Stimulated activated memory B cell treated with anti-CD40 and anti-IgM and Interleukin-4, amounts not matched to agents 10 μg/mL and 1 μg/mL and 100 μg/mL, for 72 hours (primary cell): ENCODE data around the gene PHF14.

Experiments used
- ATAC-seq: fragments of 150-1000 bp; cut with Tn5 transposase; 2 replicates; pipeline ENCODE4 v1.10.0; 2021
- H3K27ac Mint-ChIP-seq: one replicate; pipeline ENCODE4 v1.8.0; 2022; ENCODE audit warnings: mild to moderate bottlenecking, mixed read lengths
- H3K27me3 Mint-ChIP-seq: one replicate; pipeline ENCODE4 v1.8.0; 2022; ENCODE audit warnings: mixed read lengths
- H3K36me3 Mint-ChIP-seq: one replicate; pipeline ENCODE4 v1.8.0; 2022; ENCODE audit warnings: mixed read lengths
- H3K4me1 Mint-ChIP-seq: one replicate; pipeline ENCODE4 v1.8.0; 2022; ENCODE audit warnings: mixed read lengths
- H3K4me3 Mint-ChIP-seq: one replicate; pipeline ENCODE4 v1.8.0; 2022; ENCODE audit warnings: mild to moderate bottlenecking, moderate library complexity, mixed read lengths
- H3K9me3 Mint-ChIP-seq: one replicate; pipeline ENCODE4 v1.8.0; 2022; ENCODE audit warnings: mixed read lengths

The PHF14 gene

DNA sequence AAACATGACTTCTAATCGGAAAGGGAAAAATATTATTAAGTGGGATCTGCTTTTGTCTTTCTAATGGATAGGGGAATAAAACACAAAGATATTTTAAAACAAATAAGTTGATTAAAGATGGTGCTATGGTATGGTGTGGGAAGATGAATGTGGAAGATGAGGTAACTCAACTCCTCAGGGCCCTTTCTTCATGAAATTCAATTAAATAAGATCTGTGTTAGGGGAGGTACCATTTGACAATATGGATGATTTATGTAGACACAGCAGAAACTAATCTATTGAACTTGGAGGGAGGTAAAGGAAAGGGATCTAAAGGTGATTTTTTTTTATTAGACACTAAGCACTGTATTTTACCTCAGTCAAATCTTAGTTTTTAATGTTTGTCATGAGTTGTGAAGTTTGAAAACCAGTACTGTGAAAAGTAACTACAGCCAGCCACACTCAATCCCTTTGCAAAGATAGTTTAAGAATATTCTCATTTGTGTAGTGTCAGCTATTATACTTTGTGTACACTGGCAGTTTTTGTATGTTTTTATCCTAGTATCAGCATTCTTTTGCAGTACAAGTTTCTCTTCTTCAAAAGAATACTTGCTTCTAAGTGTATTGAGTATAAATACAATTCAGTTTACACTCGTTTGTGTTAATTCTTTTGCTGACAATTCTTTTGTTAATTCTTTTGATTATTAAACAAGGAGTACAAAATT, 151.3 kb downstream of the PHF14 start:
- no peaks in the 10 kb centered on the region for H3K27me3 Mint-ChIP-seq
- peaks cover 42% of the 10 kb centered on the region for H3K36me3 Mint-ChIP-seq
- no peaks in the 10 kb centered on the region for H3K9me3 Mint-ChIP-seq
- H3K4me1 Mint-ChIP-seq, result peaks cover 27% of the 10 kb centered on the region
- H3K27ac Mint-ChIP-seq, result no peak overlapping the region
- no peak overlapping the region for H3K4me3 Mint-ChIP-seq
- no peak for ATAC-seq

DNA sequence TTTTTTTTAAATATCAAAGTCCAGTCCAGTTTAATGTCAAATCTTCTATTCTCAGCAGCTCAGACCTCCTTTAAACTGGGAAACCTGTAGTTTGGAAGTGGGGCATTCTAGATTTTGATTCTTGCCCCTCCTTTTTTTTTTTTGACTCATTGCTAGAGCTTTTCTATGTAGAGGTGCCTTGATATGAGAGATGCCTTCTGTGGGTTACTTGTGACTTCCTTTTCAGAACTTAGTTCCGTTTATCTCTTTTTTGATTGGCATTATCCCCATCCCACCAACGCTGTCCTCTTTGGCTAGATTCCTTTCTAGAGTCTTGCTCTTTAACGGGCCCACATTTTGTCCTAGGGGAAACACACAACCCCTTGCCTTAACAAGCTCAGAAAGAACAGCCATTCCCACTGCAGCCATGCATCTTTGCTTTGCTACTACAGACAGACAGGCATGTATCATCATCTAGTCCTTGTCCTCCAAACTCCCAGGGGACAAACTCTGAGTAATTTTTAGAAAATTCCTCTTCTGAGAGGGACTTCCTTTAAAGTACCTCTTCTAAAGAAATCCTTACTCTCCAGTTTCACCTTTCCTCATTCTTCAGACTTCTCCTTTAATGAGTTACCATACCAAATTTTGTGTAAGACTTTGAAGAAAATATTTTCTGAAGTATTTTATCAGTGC, 153.6 kb downstream of the PHF14 start:
- ATAC-seq, result no peak
- Mint-ChIP-seq H3K4me1 (peaks cover 27% of the 10 kb centered on the region), H3K9me3 (no peaks in the 10 kb centered on the region), H3K27me3 (no peaks in the 10 kb centered on the region), H3K36me3 (peaks cover 50% of the 10 kb centered on the region), H3K4me3 (no peak overlapping the region), H3K27ac (peak overlapping the region; percentile 8)

DNA sequence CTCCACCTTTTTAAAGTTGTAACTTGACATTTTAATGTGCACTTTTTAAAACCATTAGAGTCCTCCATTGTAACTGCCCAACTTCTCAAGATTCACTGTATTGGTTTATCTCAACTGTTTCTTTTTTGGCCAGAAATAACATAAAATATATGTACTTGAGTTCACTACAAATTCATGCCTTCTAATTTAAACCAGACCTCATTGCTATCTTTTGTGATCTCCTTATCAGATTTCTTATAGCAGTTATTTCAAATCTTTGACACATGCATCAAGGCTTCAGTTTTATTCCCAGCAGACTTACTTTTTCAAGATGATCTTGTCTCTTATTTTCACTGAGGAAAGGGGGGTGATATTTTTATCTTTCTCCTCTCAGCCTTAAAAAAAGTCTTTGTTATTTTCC, 154.3 kb downstream of the PHF14 start:
- Mint-ChIP-seq H3K27ac (peak overlapping the region; percentile 8), H3K4me1 (peaks cover 27% of the 10 kb centered on the region), H3K4me3 (no peak overlapping the region), H3K9me3 (no peaks in the 10 kb centered on the region), H3K27me3 (no peaks in the 10 kb centered on the region), H3K36me3 (peaks cover 46% of the 10 kb centered on the region)
- ATAC-seq, result no peak

DNA sequence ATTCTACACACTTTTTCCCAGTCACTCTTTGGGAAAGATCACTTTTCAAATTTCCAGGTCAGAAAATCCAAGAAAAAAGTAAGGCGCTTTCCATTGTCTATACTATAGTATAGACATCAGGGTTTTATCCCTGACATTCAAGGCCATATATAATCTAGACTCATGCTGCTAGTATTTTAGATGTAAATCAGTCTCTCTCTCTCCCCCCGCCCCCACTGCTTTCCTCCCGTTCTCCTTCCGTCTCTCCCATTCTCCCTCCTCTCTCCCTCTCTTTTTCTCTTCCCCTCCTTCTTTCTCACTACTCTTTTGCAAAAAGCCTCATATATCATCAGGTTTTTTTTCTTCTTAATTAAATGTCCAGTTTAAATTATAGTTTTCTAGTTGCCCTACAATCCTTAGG, 154.8 kb downstream of the PHF14 start:
- H3K27me3 Mint-ChIP-seq, result no peaks in the 10 kb centered on the region
- no peak overlapping the region for H3K4me3 Mint-ChIP-seq
- H3K9me3 Mint-ChIP-seq, result no peaks in the 10 kb centered on the region
- H3K27ac Mint-ChIP-seq, result no peak overlapping the region
- H3K36me3 Mint-ChIP-seq, result peaks cover 46% of the 10 kb centered on the region
- H3K4me1 Mint-ChIP-seq, result peaks cover 27% of the 10 kb centered on the region
- ATAC-seq, result no peak

DNA sequence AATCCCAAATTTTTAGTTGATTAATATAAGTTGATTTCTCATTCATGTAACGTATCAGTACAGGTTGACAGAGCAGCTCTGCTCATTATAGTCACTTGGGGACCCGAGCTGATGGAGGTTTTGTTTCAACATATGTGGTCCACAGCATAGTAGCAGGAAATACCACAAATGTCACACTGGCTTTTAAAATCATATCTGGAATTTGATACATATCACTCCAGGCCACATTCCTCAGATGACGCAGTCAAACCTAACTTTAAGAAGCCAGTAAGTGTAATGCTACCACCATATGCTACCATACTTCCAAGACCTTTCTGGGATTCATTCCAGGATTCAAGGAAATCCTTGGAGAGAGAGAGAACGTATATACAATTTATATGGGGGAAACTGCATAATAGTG, 156.3 kb downstream of the PHF14 start:
- Mint-ChIP-seq H3K4me3 (no peak overlapping the region), H3K9me3 (no peaks in the 10 kb centered on the region), H3K27ac (no peak overlapping the region), H3K36me3 (peaks cover 55% of the 10 kb centered on the region), H3K4me1 (peaks cover 27% of the 10 kb centered on the region), H3K27me3 (no peaks in the 10 kb centered on the region)
- ATAC-seq, result no peak

DNA sequence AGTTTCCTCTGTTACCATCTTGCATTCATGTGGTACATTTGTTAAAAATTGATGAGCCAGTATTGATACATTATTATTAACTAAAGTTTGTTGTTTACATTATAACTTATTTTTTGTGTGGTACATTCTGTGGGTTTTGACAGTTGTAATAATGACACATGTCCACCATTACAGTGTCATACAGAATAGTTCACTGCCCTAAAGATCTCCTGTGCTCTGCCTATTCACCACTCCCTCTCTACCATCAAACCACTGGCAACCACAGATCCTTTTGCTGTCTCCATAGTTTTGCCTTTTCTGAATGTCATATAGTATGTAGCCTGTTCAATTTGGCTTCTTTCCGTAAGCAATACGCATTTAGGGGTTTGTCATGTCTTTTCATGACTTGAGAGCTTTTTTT, 156.9 kb downstream of the PHF14 start:
- Mint-ChIP-seq H3K36me3 (peaks cover 57% of the 10 kb centered on the region), H3K9me3 (no peaks in the 10 kb centered on the region), H3K27me3 (no peaks in the 10 kb centered on the region), H3K4me3 (no peak overlapping the region), H3K27ac (no peak overlapping the region), H3K4me1 (peaks cover 27% of the 10 kb centered on the region)
- no peak for ATAC-seq

DNA sequence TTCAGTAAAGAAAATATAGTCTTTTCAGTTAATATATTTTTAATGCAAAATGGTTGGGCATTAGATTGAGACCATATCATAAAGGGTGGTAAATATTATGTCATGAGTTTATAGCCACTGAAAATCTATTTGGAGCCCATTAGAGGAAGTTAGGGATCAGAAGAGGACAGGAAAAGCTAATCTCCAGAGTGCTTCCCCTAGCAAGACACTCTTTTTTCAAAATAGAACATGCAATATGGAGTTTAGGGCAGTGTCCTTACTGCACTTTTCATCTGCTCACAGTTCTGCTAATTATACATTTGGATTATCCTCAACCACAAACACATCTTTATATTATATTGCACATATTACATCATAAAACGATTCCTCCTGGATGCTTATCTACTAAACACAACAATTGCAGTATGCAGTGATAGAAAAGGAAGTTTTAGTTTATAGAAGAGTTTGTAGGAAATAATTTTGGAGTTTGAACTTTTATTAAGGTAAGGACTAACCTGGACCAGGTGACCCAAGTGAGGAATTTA, 159.8 kb downstream of the PHF14 start:
- H3K9me3 Mint-ChIP-seq, result no peaks in the 10 kb centered on the region
- ATAC-seq, result no peak
- H3K4me1 Mint-ChIP-seq, result peaks cover 4% of the 10 kb centered on the region
- peaks cover 39% of the 10 kb centered on the region for H3K36me3 Mint-ChIP-seq
- no peak overlapping the region for H3K27ac Mint-ChIP-seq
- no peak overlapping the region for H3K4me3 Mint-ChIP-seq
- no peaks in the 10 kb centered on the region for H3K27me3 Mint-ChIP-seq

DNA sequence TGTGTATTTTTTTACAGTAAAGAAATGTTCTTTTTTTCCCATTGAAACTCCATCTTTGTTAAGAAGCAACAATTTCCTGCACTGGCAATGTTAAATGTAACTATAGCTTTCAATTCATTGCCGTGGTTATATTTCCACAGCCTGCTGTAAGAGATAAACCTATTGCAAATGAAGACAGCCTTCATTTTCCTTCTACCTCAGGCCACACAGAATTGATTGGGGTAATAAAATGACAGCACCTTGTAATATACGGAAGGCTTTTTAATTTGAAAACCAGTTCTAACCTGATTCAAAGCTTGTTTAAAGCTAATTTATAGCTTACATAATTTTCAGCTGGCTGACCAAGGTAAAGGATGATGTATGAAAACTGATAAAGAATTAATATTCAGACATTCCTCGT, 161.9 kb downstream of the PHF14 start:
- Mint-ChIP-seq H3K9me3 (no peaks in the 10 kb centered on the region), H3K4me3 (no peak overlapping the region), H3K4me1 (peaks cover 6% of the 10 kb centered on the region), H3K27me3 (no peaks in the 10 kb centered on the region), H3K36me3 (peaks cover 33% of the 10 kb centered on the region), H3K27ac (no peak overlapping the region)
- no peak for ATAC-seq

DNA sequence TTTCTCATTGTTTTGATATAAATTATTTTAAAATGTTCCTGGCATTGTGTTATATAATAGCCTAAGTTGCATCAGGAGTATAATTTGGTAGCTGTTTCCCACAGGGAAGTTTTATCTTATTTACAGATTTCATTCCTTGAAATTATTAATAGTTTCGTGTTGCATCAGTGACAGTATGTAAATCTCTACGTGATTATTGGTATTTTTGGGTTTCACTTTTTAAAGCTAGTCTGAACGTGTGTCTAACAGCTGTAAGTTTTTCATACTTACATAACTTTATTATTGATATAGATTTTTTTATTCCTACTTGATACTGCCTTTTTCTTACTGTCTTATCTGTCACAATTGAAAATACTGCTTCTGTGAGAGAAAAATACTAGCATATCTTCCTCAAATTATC, 167.9 kb downstream of the PHF14 start:
- peaks cover 22% of the 10 kb centered on the region for H3K36me3 Mint-ChIP-seq
- H3K4me3 Mint-ChIP-seq, result no peak overlapping the region
- H3K9me3 Mint-ChIP-seq, result no peaks in the 10 kb centered on the region
- ATAC-seq, result no peak
- H3K4me1 Mint-ChIP-seq, result peaks cover 6% of the 10 kb centered on the region
- no peaks in the 10 kb centered on the region for H3K27me3 Mint-ChIP-seq
- H3K27ac Mint-ChIP-seq, result no peak overlapping the region

DNA sequence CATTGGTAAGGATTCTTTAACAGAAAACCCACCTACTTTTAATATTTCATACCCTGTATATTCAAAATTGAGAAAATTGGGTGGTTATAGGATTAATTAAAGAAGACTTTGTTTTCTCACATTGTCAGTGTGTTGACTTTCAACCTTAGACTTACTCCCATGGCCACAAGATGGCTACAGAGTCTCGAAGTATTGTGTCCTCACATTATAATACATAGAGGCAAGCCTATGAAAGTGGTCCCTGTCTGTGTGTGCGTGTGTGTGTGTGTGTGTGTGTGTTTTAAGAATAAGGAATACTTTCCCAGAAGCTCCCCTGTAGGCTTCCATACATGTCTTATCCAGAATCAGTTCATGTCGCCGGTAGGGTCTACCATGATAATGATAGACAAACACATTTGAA, 180.0 kb downstream of the PHF14 start:
- Mint-ChIP-seq H3K4me3 (no peak overlapping the region), H3K36me3 (peaks cover 18% of the 10 kb centered on the region), H3K9me3 (no peaks in the 10 kb centered on the region), H3K27ac (no peak overlapping the region), H3K4me1 (no peaks in the 10 kb centered on the region), H3K27me3 (no peaks in the 10 kb centered on the region)
- ATAC-seq, result no peak

DNA sequence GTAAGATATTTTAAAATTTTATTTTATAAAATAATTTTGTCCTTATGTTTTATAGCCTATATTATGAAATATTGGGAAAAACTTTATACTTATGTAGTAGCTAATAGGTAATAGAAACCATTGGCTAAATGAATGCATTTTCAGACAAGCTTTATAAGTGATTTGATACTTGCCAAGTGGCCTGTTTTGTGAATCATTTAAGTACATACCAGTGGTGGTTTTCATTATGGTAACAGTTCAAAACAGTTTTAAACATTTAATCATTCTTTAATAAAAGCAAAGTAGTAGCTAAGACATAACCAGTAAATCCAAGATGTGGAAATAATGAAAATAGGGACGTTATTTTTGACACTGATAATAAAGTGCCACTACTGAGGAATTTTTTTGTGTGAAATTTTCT, 182.2 kb downstream of the PHF14 start:
- Mint-ChIP-seq H3K4me3 (no peak overlapping the region), H3K9me3 (no peaks in the 10 kb centered on the region), H3K27ac (no peak overlapping the region), H3K27me3 (no peaks in the 10 kb centered on the region), H3K4me1 (no peaks in the 10 kb centered on the region), H3K36me3 (peaks cover 10% of the 10 kb centered on the region)
- ATAC-seq, result no peak

DNA sequence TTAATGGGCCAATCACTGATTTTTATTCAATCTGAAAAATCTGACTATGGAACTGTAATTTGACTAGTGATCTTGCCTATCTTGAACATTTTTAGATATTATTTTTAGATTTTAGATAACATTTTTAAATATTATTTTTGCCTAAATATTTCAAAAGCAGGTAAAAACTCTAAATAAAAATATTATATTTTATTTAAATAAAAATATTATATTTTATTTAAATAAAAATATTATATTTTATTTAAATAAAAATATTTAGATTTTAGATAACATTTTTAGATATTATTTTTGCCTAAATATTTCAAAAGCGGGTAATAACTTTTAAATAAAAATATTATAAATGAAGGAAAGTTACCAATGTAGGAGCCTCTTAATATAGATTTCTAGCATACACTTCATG, 187.8 kb downstream of the PHF14 start:
- Mint-ChIP-seq H3K27ac (no peak overlapping the region), H3K36me3 (peaks cover 5% of the 10 kb centered on the region), H3K27me3 (no peaks in the 10 kb centered on the region), H3K4me3 (no peak overlapping the region), H3K4me1 (no peaks in the 10 kb centered on the region), H3K9me3 (no peaks in the 10 kb centered on the region)
- no peak for ATAC-seq

DNA sequence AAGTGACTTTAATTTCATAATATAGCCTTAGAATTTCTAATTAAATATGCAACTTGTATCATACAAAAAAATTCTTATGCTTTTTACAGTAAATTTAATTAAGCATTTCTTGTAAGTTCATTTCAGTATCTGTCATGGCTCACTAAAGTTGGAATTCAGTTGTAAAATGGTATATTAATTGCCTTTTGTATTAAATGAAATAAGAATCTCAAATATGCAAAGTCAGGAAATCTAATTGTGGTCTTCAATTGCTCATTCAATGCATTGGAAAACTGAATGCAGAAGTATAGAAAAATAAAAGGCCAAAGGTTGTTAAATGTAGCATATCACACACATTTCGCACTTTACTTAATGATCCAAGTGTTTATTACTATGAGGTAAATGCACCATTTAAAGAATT, 189.5 kb downstream of the PHF14 start:
- Mint-ChIP-seq H3K27me3 (no peaks in the 10 kb centered on the region), H3K9me3 (no peaks in the 10 kb centered on the region), H3K4me1 (no peaks in the 10 kb centered on the region), H3K4me3 (no peak overlapping the region), H3K36me3 (peaks cover 5% of the 10 kb centered on the region), H3K27ac (no peak overlapping the region)
- ATAC-seq, result no peak

DNA sequence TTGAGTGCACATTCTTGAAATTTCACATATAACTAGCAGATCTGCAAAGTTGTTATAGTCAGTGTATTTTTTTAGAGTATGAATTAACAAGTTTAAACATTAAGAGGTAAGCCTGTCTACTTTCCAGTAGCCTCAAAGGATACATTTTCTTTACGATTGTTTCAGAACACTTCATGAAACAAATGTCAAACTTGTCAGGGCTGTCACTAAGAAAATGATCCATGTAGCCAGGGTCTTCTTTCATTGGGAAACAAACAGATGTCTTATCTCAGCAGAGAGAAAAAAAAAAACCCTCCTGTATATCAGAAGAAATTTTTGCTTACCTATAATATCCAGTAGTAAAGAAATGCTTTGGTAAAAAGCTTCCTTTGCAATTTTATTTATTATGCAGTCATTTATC, 192.4 kb downstream of the PHF14 start:
- H3K4me1 Mint-ChIP-seq, result no peaks in the 10 kb centered on the region
- H3K9me3 Mint-ChIP-seq, result no peaks in the 10 kb centered on the region
- H3K27me3 Mint-ChIP-seq, result no peaks in the 10 kb centered on the region
- no peak overlapping the region for H3K27ac Mint-ChIP-seq
- H3K36me3 Mint-ChIP-seq, result peaks cover 5% of the 10 kb centered on the region
- no peak overlapping the region for H3K4me3 Mint-ChIP-seq
- ATAC-seq, result no peak

DNA sequence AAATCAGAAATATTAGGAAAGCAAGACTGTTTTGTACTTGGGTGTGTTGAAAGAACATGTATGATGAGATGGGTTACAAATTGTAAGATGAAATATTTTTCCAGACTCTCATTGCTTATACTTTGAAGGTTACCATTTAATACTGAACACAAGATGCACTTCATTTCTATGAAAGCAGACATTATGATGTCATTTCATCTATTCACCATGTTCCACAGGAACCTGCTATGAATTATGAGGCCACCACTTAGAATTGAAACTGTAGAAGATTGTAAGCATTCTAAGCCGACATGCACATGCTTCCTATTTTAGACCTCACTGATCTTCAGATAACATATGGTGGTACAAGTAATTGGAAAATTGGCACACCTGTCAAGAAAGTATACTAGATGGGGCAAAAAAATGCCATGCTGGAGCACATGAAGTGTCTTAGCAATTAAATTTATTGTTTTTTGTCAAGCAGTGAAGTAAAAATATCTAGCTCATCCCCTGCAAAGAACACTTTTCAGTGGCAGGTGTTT, 195.0 kb downstream of the PHF14 start:
- H3K9me3 Mint-ChIP-seq, result no peaks in the 10 kb centered on the region
- no peak overlapping the region for H3K4me3 Mint-ChIP-seq
- no peaks in the 10 kb centered on the region for H3K27me3 Mint-ChIP-seq
- peaks cover 5% of the 10 kb centered on the region for H3K36me3 Mint-ChIP-seq
- ATAC-seq, result no peak
- no peaks in the 10 kb centered on the region for H3K4me1 Mint-ChIP-seq
- H3K27ac Mint-ChIP-seq, result no peak overlapping the region

DNA sequence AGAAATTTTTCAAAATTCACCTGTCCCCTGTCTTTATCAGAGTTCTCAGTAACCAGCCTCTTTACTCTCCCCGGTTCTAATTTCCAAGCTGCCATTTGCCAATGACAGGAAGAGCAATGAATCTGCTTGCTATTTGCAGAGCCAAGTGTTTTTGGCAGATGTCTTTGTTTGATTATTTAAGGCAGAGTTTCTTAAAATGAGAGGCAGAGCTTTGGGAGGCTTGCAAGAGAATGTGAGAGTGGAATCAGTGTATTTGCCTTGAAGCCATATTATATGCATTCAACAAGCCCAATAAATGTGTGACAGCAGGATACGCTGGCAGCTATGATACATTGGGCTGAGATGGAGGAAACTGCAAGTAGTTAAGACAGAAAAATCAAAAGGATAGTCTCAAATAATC, 196.5 kb downstream of the PHF14 start:
- H3K27ac Mint-ChIP-seq, result no peak overlapping the region
- no peaks in the 10 kb centered on the region for H3K36me3 Mint-ChIP-seq
- no peaks in the 10 kb centered on the region for H3K4me1 Mint-ChIP-seq
- ATAC-seq, result no peak
- H3K4me3 Mint-ChIP-seq, result no peak overlapping the region
- no peaks in the 10 kb centered on the region for H3K9me3 Mint-ChIP-seq
- H3K27me3 Mint-ChIP-seq, result no peaks in the 10 kb centered on the region
